ENCODE data around the gene CMYA5.
"Not testable (repeated sequence)": the region's sequence is repeated elsewhere in the genome, so short reads cannot be mapped to it uniquely, and the experiment has no call there.

Gene CMYA5

GRCh38 chr5:79699763-79700400, 10.2 kb downstream of the CMYA5 start:
- H3K4me3 ChIP-seq (ENCODE audit: low read depth, low read length), result no peak overlapping the region
- no peak for DNase-seq (ENCODE audit: low read depth)

DNA sequence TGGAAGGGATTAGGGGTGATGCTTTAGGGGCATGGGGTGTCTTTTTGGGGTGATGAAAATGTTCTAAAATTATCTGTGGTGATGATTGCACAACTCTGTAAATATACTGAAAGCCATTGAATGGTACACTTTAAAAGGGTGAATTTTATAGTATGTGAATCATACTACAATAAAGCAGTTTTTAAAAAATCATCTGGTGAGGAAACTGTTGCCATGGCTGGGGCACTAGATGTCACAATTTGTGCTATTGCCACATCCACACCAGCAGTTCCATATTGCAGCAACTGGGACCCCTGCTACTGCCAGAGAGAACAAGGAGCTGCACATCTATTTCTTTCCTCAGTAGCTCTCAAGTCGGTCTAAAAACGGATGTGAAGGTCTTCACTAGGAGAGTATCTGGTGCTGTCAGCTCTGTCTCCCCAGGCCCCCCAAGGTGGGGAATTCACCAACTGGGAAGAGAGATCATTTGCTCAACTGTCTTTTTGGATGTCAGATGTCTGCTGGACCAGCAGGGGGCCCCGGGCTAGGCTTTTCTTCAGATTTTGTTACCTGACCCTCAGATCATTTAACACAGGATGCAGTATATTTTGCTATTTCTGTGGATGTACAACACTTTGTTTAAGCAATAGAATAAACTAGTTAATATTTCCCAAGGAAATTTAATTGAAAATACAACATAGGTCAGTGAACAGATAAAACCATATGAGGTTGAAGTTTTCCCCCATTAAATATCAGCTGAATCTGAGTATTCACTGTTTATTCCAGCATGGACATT, 13.2 kb downstream of the CMYA5 start:
- no peak overlapping the region for H3K4me3 ChIP-seq (ENCODE audit: low read depth, low read length)
- DNase-seq (ENCODE audit: low read depth), result peak; percentile 31

- no peak for DNase-seq (ENCODE audit: low read depth)
- H3K4me3 ChIP-seq (ENCODE audit: low read depth, low read length), result no peak overlapping the region
Measured at GRCh38 chr5:79703381-79703645, 13.7 kb downstream of the CMYA5 start.

- no peak for DNase-seq (ENCODE audit: low read depth)
- no peak overlapping the region for H3K4me3 ChIP-seq (ENCODE audit: low read depth, low read length)
Measured at GRCh38 chr5:79704553-79704952, 14.9 kb downstream of the CMYA5 start.

- no peak for DNase-seq (ENCODE audit: low read depth)
- H3K4me3 ChIP-seq (ENCODE audit: low read depth, low read length), result no peak overlapping the region
Measured at GRCh38 chr5:79705632-79706031, 16.0 kb downstream of the CMYA5 start.

GRCh38 chr5:79706317-79706716, 16.7 kb downstream of the CMYA5 start:
- not testable (repeated sequence) for DNase-seq (ENCODE audit: low read depth)

DNA sequence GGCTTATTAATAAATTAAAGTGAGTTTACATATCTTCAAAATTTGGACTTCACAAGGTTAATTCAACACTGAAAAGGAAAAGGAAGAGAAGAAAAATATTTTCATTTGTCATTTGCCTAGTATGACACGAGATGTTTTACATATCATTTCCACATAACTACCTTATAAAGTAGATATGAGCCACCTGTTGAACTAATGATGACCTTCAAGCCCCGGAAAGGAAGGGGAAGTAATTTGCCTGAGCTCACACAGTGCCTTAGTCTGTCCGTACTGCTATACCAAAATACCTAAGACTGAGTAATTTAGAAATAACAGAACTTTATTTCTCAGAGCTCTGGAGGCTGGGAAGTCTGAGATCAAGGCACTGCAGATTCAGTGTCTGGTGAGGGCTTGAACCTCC, 17.9 kb downstream of the CMYA5 start:
- DNase-seq (ENCODE audit: low read depth), result no peak
- H3K4me3 ChIP-seq (ENCODE audit: low read depth, low read length), result no peak overlapping the region

More at GRCh38 chr5:79706317-79706716, 16.7 kb downstream of the CMYA5 start:
- H3K4me3 ChIP-seq (ENCODE audit: low read depth, low read length), result not testable (repeated sequence)

DNA sequence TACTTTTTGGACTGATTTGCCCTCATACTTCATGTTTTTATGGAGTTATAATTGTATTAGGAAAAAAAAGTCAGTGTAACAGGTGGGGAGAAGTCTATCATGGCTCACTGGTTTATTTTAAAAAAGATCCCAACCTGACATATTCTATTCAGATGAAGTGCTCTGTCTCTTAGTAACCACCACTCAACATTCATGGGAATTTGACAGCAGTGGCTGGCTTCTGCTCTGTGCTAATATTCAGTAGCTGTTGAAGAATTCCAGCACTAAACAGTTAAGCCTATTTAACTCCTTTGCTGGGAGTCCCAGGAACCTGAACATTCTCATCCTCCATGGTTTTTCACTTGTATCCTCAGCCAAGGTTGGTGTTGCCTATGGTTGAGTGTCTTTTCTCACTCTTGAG, 23.1 kb downstream of the CMYA5 start:
- H3K4me3 ChIP-seq (ENCODE audit: low read depth, low read length), result no peak overlapping the region
- DNase-seq (ENCODE audit: low read depth), result no peak

DNA sequence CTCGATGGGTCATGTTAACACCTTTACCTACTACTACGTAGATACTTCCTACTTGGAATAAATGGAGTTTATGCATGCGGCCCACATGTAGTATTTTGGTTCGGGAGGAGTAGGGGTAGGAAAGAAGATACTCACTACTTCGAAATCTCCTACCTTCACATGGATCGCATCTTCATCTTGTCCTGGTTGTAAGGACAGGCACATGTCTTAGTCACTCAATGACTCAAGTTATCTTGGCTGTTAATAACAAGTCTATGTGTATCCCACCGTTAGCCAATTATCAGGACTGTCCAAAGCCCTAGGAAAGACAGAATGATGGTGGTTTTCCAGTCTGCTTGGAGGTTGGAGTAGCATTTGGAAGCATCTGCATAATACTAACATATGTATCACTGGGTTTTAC, 24.1 kb downstream of the CMYA5 start:
- no peak for DNase-seq (ENCODE audit: low read depth)
- no peak overlapping the region for H3K4me3 ChIP-seq (ENCODE audit: low read depth, low read length)

GRCh38 chr5:79716839-79717238, 27.2 kb downstream of the CMYA5 start:
- no peak for DNase-seq (ENCODE audit: low read depth)
- H3K4me3 ChIP-seq (ENCODE audit: low read depth, low read length), result no peak overlapping the region

GRCh38 chr5:79720096-79720495, 30.5 kb downstream of the CMYA5 start:
- H3K4me3 ChIP-seq (ENCODE audit: low read depth, low read length), result no peak overlapping the region
- DNase-seq (ENCODE audit: low read depth), result no peak

GRCh38 chr5:79727451-79728355, 38.1 kb downstream of the CMYA5 start:
- DNase-seq (ENCODE audit: low read depth), result no peak

GRCh38 chr5:79728396-79728795, 38.8 kb downstream of the CMYA5 start:
- H3K4me3 ChIP-seq (ENCODE audit: low read depth, low read length), result no peak overlapping the region
- no peak for DNase-seq (ENCODE audit: low read depth)

More at GRCh38 chr5:79727451-79728355, 38.1 kb downstream of the CMYA5 start:
- H3K4me3 ChIP-seq (ENCODE audit: low read depth, low read length), result no peak overlapping the region

- DNase-seq (ENCODE audit: low read depth), result no peak
- H3K4me3 ChIP-seq (ENCODE audit: low read depth, low read length), result no peak overlapping the region
Measured at GRCh38 chr5:79729679-79730078, 40.0 kb downstream of the CMYA5 start.

DNA sequence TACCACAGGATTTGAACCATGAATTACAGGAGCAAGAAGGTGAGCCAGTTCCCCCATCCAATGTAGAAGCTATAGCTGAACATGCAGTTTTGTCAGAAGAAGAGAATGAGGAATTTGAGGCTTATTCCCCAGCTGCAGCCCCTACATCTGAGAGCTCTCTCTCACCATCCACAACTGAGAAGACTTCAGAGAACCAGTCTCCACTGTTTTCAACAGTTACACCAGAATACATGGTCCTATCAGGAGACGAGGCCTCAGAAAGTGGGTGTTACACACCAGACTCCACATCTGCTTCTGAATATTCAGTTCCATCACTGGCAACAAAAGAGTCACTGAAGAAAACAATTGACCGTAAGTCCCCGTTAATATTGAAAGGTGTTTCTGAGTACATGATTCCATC, 40.9 kb downstream of the CMYA5 start:
- no peak overlapping the region for H3K4me3 ChIP-seq (ENCODE audit: low read depth, low read length)
- DNase-seq (ENCODE audit: low read depth), result no peak

GRCh38 chr5:79731775-79732174, 42.1 kb downstream of the CMYA5 start:
- no peak overlapping the region for H3K4me3 ChIP-seq (ENCODE audit: low read depth, low read length)
- no peak for DNase-seq (ENCODE audit: low read depth)

GRCh38 chr5:79736528-79737514, 47.2 kb downstream of the CMYA5 start:
- no peak for DNase-seq (ENCODE audit: low read depth)
- H3K4me3 ChIP-seq (ENCODE audit: low read depth, low read length), result no peak overlapping the region

- H3K4me3 ChIP-seq (ENCODE audit: low read depth, low read length), result no peak overlapping the region
- no peak for DNase-seq (ENCODE audit: low read depth)
Measured at GRCh38 chr5:79738349-79738748, 48.7 kb downstream of the CMYA5 start.

DNA sequence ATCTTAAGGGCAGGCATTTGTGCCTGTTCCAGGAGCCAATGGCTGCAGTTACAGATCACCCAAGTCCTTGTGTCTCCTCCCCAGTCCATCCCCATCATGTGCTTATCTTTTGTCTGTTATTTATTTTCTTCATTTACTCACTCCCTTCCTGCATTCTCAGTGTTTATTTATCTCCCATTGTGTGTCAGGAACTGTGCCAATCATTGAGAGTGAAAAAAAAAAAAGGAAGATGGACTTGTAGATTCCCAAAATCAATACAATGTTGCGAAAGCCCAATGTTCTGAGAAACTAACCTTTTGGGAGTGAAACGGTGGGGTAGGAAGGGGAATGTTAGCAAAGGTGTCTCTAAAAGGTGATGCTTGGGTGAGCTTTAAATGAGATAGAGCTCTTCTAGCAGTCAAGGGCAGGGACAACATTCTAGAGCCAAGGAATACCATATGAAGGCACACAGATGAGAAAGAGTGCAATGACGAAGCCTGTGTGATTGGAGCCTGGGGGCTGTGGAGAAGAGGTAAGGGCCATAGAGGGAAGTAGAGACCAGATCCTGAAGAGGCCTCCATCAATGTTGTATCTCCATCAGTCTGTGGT, 53.0 kb downstream of the CMYA5 start:
- H3K4me3 ChIP-seq (ENCODE audit: low read depth, low read length), result no peak overlapping the region
- no peak for DNase-seq (ENCODE audit: low read depth)
